Fibroblast of mammary gland (primary cell): Measurements from ENCODE around the gene CAMK2D.

Source experiments
- DNase-seq: peaks from one replicate; pipeline ENCODE4 v3.0.0-alpha.2; 2010; ENCODE audit warnings: low read depth
- H3K4me3 ChIP-seq: 2 replicates; pipeline ENCODE4 v1.5.1; 2011; ENCODE audit warnings: low read depth, mild to moderate bottlenecking, low read length, moderate library complexity; ENCODE audit not compliant: control insufficient read depth
- TF ChIP-seq, protein P1 (sequence below): conservative IDR thresholded peaks from 2 replicates; pipeline ENCODE4 v1.5.1; 2011; ENCODE audit warnings: low read depth, low read length, inconsistent platforms; ENCODE audit not compliant: control insufficient read depth, insufficient read depth

Gene CAMK2D

DNA sequence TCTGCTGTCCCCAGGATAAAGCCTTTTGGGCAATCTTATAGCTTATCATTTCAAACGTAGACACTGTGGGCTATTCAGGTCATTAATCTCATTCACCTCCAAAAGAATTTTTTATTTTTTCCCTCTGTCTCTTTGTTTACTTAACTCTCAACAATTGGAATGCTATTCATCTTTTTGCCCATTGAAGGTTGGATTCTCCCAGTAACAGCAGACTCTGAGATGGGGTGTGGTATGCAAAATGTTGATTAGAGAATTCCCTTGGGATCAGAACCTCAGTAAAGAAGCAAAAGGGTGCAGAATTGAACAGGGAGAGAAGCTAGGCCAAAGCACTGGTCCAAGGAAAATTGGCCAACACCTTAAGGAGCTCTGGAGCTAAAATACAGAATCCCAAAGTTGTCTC lies 60.4 kb downstream of the CAMK2D start:
- no peak for DNase-seq
- TF ChIP-seq, protein P1, sequence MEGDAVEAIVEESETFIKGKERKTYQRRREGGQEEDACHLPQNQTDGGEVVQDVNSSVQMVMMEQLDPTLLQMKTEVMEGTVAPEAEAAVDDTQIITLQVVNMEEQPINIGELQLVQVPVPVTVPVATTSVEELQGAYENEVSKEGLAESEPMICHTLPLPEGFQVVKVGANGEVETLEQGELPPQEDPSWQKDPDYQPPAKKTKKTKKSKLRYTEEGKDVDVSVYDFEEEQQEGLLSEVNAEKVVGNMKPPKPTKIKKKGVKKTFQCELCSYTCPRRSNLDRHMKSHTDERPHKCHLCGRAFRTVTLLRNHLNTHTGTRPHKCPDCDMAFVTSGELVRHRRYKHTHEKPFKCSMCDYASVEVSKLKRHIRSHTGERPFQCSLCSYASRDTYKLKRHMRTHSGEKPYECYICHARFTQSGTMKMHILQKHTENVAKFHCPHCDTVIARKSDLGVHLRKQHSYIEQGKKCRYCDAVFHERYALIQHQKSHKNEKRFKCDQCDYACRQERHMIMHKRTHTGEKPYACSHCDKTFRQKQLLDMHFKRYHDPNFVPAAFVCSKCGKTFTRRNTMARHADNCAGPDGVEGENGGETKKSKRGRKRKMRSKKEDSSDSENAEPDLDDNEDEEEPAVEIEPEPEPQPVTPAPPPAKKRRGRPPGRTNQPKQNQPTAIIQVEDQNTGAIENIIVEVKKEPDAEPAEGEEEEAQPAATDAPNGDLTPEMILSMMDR: no peak

DNA sequence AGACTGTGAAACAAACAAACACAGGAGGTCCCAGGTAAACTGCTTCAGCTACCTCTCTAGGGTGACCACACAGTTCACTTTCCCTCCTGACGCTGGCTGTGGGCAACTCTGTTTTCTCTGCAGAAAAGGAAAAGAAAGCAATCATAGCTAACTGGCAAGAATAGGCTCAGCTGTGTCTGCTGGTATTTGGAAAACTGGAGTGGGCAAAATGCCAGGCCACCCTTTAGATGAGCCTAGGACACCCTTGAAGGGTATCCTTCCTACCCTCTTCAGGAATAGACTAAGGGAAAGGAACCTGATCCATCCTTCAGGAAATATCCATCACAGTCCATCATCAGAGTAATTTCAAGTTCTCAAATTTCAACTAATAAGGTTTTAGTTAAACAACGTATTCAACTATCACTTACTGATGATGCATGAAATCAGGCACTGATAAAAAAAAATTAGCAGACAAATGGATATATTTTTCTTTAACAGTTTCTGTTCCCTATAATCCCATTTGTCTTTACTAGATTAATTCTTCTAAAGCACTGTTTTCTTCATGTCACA lies 60.9 kb downstream of the CAMK2D start:
- DNase-seq: no peak
- TF ChIP-seq, protein P1: no peak

More for the DNA sequence above, 60.4 kb downstream of the CAMK2D start:
- H3K4me3 ChIP-seq: no peak overlapping the region

DNA sequence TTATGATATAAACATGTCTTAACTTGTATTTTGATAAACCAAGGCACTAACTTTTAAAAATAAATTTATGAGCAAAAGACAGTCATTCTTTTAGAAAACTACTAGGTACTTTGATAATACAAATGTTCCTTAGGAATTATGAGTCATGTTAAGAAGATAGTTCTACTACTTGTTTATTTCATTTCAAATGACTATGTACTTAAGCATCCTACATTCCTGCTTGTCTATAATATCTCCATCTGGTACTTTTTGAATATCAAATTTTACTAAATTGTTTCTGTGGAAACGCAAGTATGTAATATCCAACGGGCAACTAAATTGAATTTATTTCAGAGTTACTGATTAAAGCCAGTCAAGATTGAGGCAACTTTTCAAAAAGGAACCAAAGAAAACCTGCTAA lies 61.8 kb downstream of the CAMK2D start:
- no peak overlapping the region for H3K4me3 ChIP-seq
- TF ChIP-seq, protein P1: no peak
- peak; percentile 50 for DNase-seq

More for the DNA sequence above, 60.9 kb downstream of the CAMK2D start:
- no peak overlapping the region for H3K4me3 ChIP-seq

DNA sequence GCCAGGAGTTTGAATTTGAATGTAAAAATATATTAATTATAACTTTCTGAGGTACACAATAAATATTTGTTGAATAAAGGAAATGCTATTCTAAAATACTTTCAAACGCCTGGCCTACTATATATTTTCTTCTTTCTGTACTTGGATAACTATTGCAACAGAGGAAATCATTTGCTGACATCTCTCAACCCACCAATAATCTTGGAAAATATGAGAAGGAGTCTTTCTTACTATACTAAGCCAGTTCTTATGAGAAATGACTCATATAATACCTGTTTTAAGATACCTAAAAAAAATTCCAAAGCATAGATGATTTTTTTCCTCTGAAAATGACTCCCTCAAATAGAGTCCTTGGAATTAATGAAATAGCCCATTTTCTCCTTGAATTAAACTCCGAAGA lies 64.1 kb downstream of the CAMK2D start:
- no peak for DNase-seq
- TF ChIP-seq, protein P1: no peak
- no peak overlapping the region for H3K4me3 ChIP-seq

DNA sequence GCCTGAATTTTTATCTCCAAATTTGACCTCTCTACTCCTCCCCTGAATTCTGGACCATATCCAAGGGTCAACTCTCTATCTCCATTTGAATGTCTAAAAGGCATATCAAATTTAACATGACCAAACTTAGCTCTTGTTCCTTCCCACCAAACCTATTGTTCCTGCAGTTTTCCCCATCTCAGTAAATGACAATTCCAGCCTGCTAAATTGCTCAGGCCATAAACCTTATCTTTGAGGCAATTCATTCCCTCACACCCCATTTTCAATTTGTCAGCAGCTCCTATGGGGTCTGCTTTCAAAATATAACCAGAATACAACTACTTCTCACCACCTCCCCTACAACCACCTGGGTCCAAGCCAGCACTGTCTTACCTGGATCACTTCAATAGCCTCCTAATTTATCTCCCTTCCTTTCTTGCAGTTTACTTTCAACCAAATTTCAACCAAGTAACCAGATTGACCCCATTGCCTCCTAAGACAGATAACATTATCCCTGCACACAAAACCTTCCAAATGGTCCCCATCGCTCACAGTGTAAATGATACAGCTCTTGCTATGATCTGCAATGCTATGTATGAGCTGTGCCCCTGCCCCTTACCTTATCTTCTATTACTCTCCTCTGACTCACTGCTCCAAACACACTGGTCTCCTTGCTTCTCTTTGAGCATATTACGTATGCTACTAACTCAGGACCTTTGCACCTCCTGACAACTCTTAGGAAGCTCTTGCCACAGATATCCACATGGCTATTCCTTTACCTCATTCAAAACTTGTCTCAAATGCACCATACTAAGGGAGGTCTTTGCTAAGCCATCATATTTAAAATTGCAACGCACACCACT lies 66.0 kb downstream of the CAMK2D start:
- TF ChIP-seq, protein P1: no peak

DNA sequence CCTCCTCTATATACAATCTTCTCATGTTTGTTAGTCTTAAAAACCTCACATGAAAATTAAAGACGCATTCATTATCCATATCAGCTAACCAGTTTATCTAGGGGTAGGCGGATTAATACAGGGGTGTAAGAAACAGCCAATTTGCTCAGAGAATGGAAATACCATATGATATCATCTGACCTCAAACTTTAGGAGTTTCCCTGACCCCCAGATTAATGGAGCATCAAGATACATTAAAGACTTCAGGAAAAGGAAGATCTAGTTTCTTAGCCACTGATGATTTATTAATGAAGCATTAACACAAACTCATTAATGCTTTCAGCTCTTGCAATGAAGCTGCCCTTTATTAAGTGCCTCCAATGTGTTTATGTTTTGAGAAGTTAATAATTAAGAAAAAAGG lies 67.5 kb downstream of the CAMK2D start:
- no peak for DNase-seq
- TF ChIP-seq, protein P1: no peak
- no peak overlapping the region for H3K4me3 ChIP-seq

More for the DNA sequence above, 66.0 kb downstream of the CAMK2D start:
- H3K4me3 ChIP-seq: no peak overlapping the region
- peak; percentile 22 for DNase-seq
